Fibroblast of mammary gland (primary cell): ENCODE results near the gene FHIP1B.

ENCODE experiments used
- DNase-seq: peaks from one replicate; pipeline ENCODE4 v3.0.0-alpha.2; 2010; ENCODE audit warnings: low read depth
- H3K4me3 ChIP-seq: 2 replicates; pipeline ENCODE4 v1.5.1; 2011; ENCODE audit warnings: low read depth, mild to moderate bottlenecking, low read length, moderate library complexity; ENCODE audit not compliant: control insufficient read depth
- CTCF ChIP-seq: conservative IDR thresholded peaks from 2 replicates; pipeline ENCODE4 v1.5.1; 2011; ENCODE audit warnings: low read depth, low read length, inconsistent platforms; ENCODE audit not compliant: control insufficient read depth, insufficient read depth

Gene FHIP1B

GRCh38 chr11:6199174-6199810 is 35.1 kb downstream of the FHIP1B start, which contains the start of gene OR52W1:
Gene OR52W1 (plus strand): TSS chr11:6199224. CDS start chr11:6199224, 0 bp downstream.
- DNase-seq: no peak
- no peak for TF ChIP-seq CTCF

GRCh38 chr11:6197466-6198200 is 36.8 kb downstream of the FHIP1B start:
- no peak for TF ChIP-seq CTCF
- H3K4me3 ChIP-seq: no peak overlapping the region
- DNase-seq: no peak

More at GRCh38 chr11:6199174-6199810, 35.1 kb downstream of the FHIP1B start, which contains the start of gene OR52W1:
- no peak within 1 kb of the TSS for H3K4me3 ChIP-seq

GRCh38 chr11:6196396-6196795 is 38.0 kb downstream of the FHIP1B start:
- no peak overlapping the region for H3K4me3 ChIP-seq
- TF ChIP-seq CTCF: no peak
- DNase-seq: no peak

GRCh38 chr11:6194065-6194581 is 40.3 kb downstream of the FHIP1B start:
- no peak overlapping the region for H3K4me3 ChIP-seq
- DNase-seq: peak; percentile 5
- no peak for TF ChIP-seq CTCF

GRCh38 chr11:6191742-6192141 is 42.7 kb downstream of the FHIP1B start:
- TF ChIP-seq CTCF: no peak
- DNase-seq: no peak
- H3K4me3 ChIP-seq: no peak overlapping the region

- TF ChIP-seq CTCF: no peak
- DNase-seq: no peak
- H3K4me3 ChIP-seq: no peak overlapping the region
Measured at GRCh38 chr11:6175440-6175839, 59.0 kb downstream of the FHIP1B start.
